Measurements from ENCODE around the gene KDM1B.

KDM1B gene

DNA sequence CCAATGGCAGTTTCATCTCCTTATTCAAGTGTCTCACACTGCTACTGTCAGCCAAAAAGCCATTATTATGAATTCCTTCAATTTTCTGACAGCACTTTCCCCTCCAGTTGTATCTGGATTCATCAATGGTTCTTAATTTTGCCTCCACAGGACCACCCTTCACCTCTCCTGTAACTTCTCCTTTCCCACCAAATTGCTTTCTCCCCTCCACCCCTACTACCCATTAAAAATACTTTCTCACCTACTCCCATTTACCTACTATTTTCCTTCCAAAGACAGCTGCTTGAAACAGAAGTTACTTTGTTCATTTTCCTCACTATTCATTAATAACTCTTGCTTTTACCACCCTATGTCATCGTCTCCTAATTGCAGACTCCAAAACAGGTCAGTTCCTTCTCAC, 79.3 kb downstream of the KDM1B start:
- no peak for DNase-seq (ENCODE audit: low read depth)

- DNase-seq (ENCODE audit: low read depth): no peak
Observed at GRCh38 chr6:18235524-18235923, 80.3 kb downstream of the KDM1B start.

GRCh38 chr6:18237167-18237566, 81.9 kb downstream of the KDM1B start:
- DNase-seq (ENCODE audit: low read depth): no peak

GRCh38 chr6:18240230-18240629, 85.0 kb downstream of the KDM1B start:
- DNase-seq (ENCODE audit: low read depth): no peak

DNA sequence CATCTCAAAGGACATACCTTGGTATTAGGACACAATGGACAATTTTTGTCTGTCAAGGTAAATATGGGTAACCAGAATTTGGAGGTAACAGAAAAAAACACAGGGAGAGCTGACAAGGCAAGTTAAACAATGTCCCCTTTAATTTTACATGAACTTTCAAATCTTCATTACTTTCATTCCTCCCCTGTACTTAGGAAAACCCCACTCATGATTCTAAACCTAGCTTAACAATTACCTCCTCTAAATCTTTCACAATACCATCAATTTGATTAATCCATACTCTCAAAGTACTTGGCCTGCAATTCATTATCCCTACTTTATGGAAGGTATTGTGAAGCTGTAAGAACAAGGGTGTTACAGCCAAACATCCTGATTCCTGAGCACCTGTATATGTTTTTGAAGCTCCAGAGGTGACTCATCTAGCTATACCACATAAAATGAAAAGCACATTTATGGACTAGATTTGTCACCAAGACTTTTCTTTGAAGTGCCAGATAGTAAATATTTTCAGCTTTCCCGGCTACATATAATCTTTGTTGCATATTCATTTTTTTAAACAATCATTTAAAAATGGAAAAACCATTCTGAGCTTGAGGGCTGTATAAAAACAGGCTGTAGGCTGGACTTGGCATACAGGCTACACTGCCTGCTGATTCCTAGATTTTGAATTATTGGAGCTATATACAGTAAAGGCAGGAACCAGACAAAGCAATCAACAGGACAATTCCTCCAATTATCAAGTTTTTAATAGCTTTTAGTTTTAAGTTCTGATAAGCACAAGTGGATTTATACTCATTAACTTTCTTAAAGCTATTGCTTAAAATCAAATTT, 86.2 kb downstream of the KDM1B start:
- no peak for DNase-seq (ENCODE audit: low read depth)

- DNase-seq (ENCODE audit: low read depth): no peak
Observed at GRCh38 chr6:18242062-18242851, 87.0 kb downstream of the KDM1B start.

DNA sequence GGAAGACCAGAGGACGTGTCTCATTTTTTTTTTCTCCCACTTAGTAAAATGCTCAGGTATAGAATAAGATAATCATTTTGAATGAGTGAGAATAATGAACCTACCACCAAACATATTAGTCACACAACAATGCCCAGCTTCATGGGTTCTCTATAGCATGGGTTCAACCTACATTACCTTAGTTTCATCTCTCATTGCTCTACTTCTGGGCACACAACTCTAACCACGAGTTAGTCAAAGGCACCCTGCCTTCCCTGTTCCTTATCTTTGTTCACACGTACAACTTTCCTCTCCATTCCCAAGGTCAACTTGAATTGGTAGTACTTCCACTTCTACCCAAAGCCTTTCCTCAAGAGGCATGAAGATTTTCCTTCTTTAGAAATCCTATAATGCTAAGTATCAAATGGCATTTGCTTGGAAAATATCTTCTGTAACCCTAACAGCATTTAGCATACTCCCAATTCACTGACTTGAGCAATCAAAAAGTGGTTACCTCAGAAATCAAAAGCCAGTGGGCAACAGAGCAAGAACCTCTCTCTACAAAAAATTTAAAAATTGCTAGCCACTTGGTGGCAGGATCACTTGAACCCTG, 88.2 kb downstream of the KDM1B start:
- no peak for DNase-seq (ENCODE audit: low read depth)

GRCh38 chr6:18244251-18244650, 89.0 kb downstream of the KDM1B start:
- DNase-seq (ENCODE audit: low read depth): no peak

GRCh38 chr6:18245079-18245478, 89.9 kb downstream of the KDM1B start:
- DNase-seq (ENCODE audit: low read depth): no peak

- DNase-seq (ENCODE audit: low read depth): no peak
Observed at GRCh38 chr6:18245642-18246041, 90.4 kb downstream of the KDM1B start.

DNA sequence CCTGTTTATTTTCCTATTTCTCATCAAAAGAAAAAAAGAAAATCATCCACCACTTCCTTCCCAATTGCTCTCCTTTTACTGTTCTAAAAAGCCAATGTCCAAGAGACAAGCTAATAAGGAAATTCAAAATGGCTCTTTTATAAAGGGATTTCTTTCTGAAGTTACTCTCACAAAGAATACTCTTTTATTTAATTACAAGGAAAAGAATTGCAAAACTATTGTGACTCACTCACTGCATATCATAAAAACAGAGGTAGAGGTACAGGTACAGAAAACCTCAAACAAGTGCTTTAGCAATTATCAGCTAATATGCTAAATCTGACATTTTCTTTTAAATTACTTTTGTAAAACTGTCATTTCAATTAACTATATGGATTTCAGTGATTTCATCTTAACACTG, 91.0 kb downstream of the KDM1B start:
- no peak for DNase-seq (ENCODE audit: low read depth)

- DNase-seq (ENCODE audit: low read depth): no peak
Observed at GRCh38 chr6:18247002-18247401, 91.8 kb downstream of the KDM1B start.

- DNase-seq (ENCODE audit: low read depth): no peak
Observed at GRCh38 chr6:18248698-18249097, 93.5 kb downstream of the KDM1B start.

GRCh38 chr6:18249271-18249670, 94.0 kb downstream of the KDM1B start:
- DNase-seq (ENCODE audit: low read depth): no peak

- DNase-seq (ENCODE audit: low read depth): no peak
Observed at GRCh38 chr6:18253635-18254034, 98.4 kb downstream of the KDM1B start.

- DNase-seq (ENCODE audit: low read depth): no peak
Observed at GRCh38 chr6:18254793-18255192, 99.6 kb downstream of the KDM1B start.

DNA sequence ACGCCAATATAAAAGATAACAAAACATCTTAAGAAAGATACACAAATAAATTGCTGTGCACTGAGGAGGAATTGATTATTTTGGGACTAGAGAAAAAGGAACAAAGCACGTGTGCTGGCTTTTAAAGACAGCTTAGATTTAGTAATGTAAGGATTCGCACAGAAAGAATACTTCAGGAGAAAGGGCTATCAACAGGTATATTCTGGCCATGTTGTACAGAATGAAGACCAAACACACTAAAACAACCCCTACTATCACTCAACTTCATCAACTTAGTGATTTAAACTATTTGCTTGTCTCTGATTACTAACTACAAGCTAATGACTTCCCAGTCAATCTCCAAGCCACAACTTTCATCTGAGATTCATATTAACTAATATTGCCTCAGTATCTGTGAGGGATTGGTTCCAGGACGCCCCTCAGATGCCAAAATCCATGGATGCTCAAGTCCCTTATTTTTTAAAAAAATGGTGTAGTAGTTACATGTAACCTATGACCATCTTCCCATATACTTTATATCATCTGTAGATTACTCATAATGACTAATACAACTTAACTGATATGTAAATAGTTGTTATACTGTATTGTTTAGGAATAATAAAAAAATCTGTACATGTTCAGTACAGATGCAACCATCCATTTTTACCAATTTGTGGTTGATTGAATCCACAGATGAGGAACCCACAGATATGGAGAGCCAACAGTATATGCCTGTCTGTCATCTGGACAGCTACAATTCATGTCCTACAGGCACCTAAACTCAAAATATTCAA, 104.6 kb downstream of the KDM1B start:
- DNase-seq (ENCODE audit: low read depth): no peak

- DNase-seq (ENCODE audit: low read depth): no peak
Observed at GRCh38 chr6:18260448-18261106, 105.4 kb downstream of the KDM1B start.

- no peak for DNase-seq (ENCODE audit: low read depth)
Observed at GRCh38 chr6:18261877-18262276, 106.7 kb downstream of the KDM1B start.

DNA sequence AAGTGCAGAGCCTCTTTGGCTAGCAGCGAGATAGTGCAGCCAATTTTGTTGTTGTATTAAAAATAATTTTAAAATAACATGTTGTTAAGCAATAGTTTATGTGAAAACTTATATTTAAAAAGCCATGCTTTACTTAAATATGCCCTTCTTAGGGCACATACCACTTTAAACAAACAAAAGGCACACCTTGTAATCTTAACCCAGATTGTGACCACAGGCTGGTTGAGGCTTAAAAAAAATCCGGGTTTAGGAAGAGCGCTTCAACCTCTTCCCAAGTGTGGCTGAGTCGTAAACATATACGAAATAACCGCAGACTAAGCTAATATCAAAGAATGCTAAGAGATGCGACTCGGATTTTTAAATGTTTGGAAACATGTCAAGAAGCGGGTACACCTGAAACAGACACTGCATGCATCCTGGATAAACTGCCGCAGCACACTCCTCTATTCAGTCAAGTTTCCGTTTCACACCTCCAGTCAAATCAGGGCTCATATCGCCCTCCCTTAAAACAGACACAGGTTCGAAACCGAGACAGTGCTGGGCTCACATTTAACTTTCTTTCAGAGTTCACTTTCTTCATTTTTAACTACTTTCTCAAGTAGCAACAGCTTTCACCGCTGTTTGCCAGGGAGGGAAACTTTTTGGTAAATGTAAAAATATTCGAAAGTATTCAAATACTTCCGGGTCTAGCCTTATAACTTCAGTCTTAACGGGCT, 107.6 kb downstream of the KDM1B start:
- no peak for DNase-seq (ENCODE audit: low read depth)

Data from activated T-cell treated with anti-CD3 and anti-CD28 coated beads for 1 hour (primary cell).